SK-N-SH (cell line): ENCODE results near the gene FAM222B.

Source experiments
- CTCF ChIP-seq: fragments of 200-600 bp; sonication (generic); IDR thresholded peaks from 2 replicates; pipeline ENCODE4 v1.6.1; 2017; ENCODE audit warnings: antibody characterized with exemption, mild to moderate bottlenecking, moderate library complexity
- EP300 ChIP-seq, 2 experiments: IDR thresholded peaks; 2 replicates each; pipeline versions ENCODE4 v1.4.0 to v1.6.1; 2012; ENCODE audit warnings: borderline replicate concordance in 1 of 2, low read depth in 1 of 2, low read length in 1 of 2
- EZH2phosphoT487 ChIP-seq: fragments of 200-600 bp; sonication (generic); IDR thresholded peaks from 2 replicates; pipeline ENCODE4 v1.6.1; 2017; ENCODE audit warnings: low read depth, mixed run types, mild to moderate bottlenecking, antibody characterized with exemption, moderate library complexity, borderline replicate concordance
- JUND ChIP-seq: IDR thresholded peaks from 2 replicates; pipeline ENCODE4 v1.4.0; 2012
- RAD21 ChIP-seq: IDR thresholded peaks from 2 replicates; pipeline ENCODE4 v1.6.1; 2012; ENCODE audit warnings: mild to moderate bottlenecking, low read length
- TCF12 ChIP-seq: IDR thresholded peaks from 2 replicates; pipeline ENCODE4 v1.4.0; 2012
- YY1 ChIP-seq: IDR thresholded peaks from 2 replicates; pipeline ENCODE4 v1.4.0; 2012; ENCODE audit warnings: low read depth, mild to moderate bottlenecking

GRCh38 chr17:28744972-28745785 is 97.4 kb downstream of the FAM222B start:
- TF ChIP-seq EZH2phosphoT487 (no peak), CTCF (no peak), JUND (no peak), RAD21 (no peak), TCF12 (no peak), EP300 (IDR thresholded peaks at IDR 0.05; ENCODE audit: borderline replicate concordance in 1 of 2, low read depth in 1 of 2, low read length in 1 of 2) (no peak), YY1 (no peak)
